HL-60/S4 treated with phorbol 12-myristate 13-acetate at 8.2 ng/mL for 4 days and 3 days (cell line): Measurements from ENCODE around the gene NBEAL1.
"Not testable (repeated sequence)": the region's sequence is repeated elsewhere in the genome, so short reads cannot be mapped to it uniquely, and the experiment has no call there.

Experiments used
- in situ Hi-C: fragments of 300-500 bp; cut with MboI; formaldehyde crosslinking; loops from 2 replicates; pipeline ENCODE4 v1.15.0; 2022; ENCODE audit warnings: low sequenced_read_pairs

NBEAL1 gene

GRCh38 chr2:203014456-203015199, at the start of gene NBEAL1:
TSS of gene NBEAL1 (plus strand) at chr2:203014875. CDS start at chr2:203016385, 1,510 bp downstream.
- in situ Hi-C loops: no loop called here

- in situ Hi-C loops: no loop called here
Observed at GRCh38 chr2:202965810-202966460, 48.7 kb upstream of the NBEAL1 start.

GRCh38 chr2:202969404-202969803, 45.3 kb upstream of the NBEAL1 start:
- in situ Hi-C loops: not testable (repeated sequence)

- in situ Hi-C loops: no loop called here
Observed at GRCh38 chr2:202976809-202977208, 37.9 kb upstream of the NBEAL1 start.

- in situ Hi-C loops: no loop called here
Observed at GRCh38 chr2:202982779-202983491, 31.7 kb upstream of the NBEAL1 start.

- in situ Hi-C loops: no loop called here
Observed at GRCh38 chr2:202989749-202990148, 24.9 kb upstream of the NBEAL1 start.

- in situ Hi-C loops: no loop called here
Observed at GRCh38 chr2:202990501-202990900, 24.2 kb upstream of the NBEAL1 start.

GRCh38 chr2:202997113-202997512, 17.6 kb upstream of the NBEAL1 start:
- in situ Hi-C loops: not testable (repeated sequence)

- in situ Hi-C loops: no loop called here
Observed at GRCh38 chr2:203002054-203002821, 12.4 kb upstream of the NBEAL1 start.

- in situ Hi-C loops: no loop called here
Observed at GRCh38 chr2:203003716-203004115, 11.0 kb upstream of the NBEAL1 start.

- in situ Hi-C loops: no loop called here
Observed at GRCh38 chr2:203016716-203017115, 2.0 kb downstream of the NBEAL1 start.

- in situ Hi-C loops: no loop called here
Observed at GRCh38 chr2:203018181-203018580, 3.5 kb downstream of the NBEAL1 start.

GRCh38 chr2:203019142-203019541, 4.5 kb downstream of the NBEAL1 start:
- in situ Hi-C loops: no loop called here

- in situ Hi-C loops: no loop called here
Observed at GRCh38 chr2:203021991-203022390, 7.3 kb downstream of the NBEAL1 start.

GRCh38 chr2:203022751-203023150, 8.1 kb downstream of the NBEAL1 start:
- in situ Hi-C loops: no loop called here

- in situ Hi-C loops: no loop called here
Observed at GRCh38 chr2:203025592-203025991, 10.9 kb downstream of the NBEAL1 start.

GRCh38 chr2:203030545-203030944, 15.9 kb downstream of the NBEAL1 start:
- in situ Hi-C loops: no loop called here

- in situ Hi-C loops: no loop called here
Observed at GRCh38 chr2:203030991-203031390, 16.3 kb downstream of the NBEAL1 start.

- in situ Hi-C loops: no loop called here
Observed at GRCh38 chr2:203033395-203033794, 18.7 kb downstream of the NBEAL1 start.

GRCh38 chr2:203035879-203036470, 21.3 kb downstream of the NBEAL1 start:
- in situ Hi-C loops: no loop called here

- in situ Hi-C loops: no loop called here
Observed at GRCh38 chr2:203037026-203037425, 22.4 kb downstream of the NBEAL1 start.
